ENCODE results near the gene MFN2. TPM values are rescaled to one million over a fixed set of nuclear protein-coding genes. Genes with fewer than 3 reads are reported as not detected.

The MFN2 gene
- total RNA-seq, 2 donors from 2014 or later: 20.1 to 20.8 TPM

- Histone ChIP-seq H3K9me3 (no peaks in the 10 kb centered on the region), H3K36me3 (replicated peaks in 1 of 2; ENCODE audit: insufficient read depth in 1 of 2, low read depth in 2 of 2) (peaks cover 0 to 10% of the 10 kb centered on the region in 2 donors), H3K27me3 (no peaks in the 10 kb centered on the region), H3K27ac (no peak overlapping the region), H3K4me1 (peaks cover 25% of the 10 kb centered on the region), H3K4me3 (no peak overlapping the region)
- 56 to 80% methylated on average over 5 of the region's 5 CpGs for WGBS, 2 donors
- TF ChIP-seq POLR2A (IDR thresholded peaks at IDR 0.05): no peak
- TF ChIP-seq, protein P1, sequence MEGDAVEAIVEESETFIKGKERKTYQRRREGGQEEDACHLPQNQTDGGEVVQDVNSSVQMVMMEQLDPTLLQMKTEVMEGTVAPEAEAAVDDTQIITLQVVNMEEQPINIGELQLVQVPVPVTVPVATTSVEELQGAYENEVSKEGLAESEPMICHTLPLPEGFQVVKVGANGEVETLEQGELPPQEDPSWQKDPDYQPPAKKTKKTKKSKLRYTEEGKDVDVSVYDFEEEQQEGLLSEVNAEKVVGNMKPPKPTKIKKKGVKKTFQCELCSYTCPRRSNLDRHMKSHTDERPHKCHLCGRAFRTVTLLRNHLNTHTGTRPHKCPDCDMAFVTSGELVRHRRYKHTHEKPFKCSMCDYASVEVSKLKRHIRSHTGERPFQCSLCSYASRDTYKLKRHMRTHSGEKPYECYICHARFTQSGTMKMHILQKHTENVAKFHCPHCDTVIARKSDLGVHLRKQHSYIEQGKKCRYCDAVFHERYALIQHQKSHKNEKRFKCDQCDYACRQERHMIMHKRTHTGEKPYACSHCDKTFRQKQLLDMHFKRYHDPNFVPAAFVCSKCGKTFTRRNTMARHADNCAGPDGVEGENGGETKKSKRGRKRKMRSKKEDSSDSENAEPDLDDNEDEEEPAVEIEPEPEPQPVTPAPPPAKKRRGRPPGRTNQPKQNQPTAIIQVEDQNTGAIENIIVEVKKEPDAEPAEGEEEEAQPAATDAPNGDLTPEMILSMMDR (IDR thresholded peaks at IDR 0.05): no peak
- intact Hi-C loops (cut with DNase I): no loop called here
- DNase-seq (no peak), ATAC-seq (no peak)
Measured at GRCh38 chr1:11984121-11984520, 3.9 kb downstream of the MFN2 start.

GRCh38 chr1:11984576-11984975 is 4.3 kb downstream of the MFN2 start:
- intact Hi-C loops (cut with DNase I): no loop called here
- DNase-seq: no peak
- Histone ChIP-seq H3K36me3 (replicated peaks in 1 of 2; ENCODE audit: insufficient read depth in 1 of 2, low read depth in 2 of 2) (peaks cover 0 to 13% of the 10 kb centered on the region in 2 donors), H3K27ac (no peak overlapping the region), H3K4me3 (no peak overlapping the region), H3K4me1 (peaks cover 20% of the 10 kb centered on the region), H3K9me3 (no peaks in the 10 kb centered on the region), H3K27me3 (no peaks in the 10 kb centered on the region)
- TF ChIP-seq, protein P1 (IDR thresholded peaks at IDR 0.05): no peak
- TF ChIP-seq POLR2A (IDR thresholded peaks at IDR 0.05): no peak
- ATAC-seq: no peak
- 82 to 83% methylated on average over 6 of the region's 6 CpGs for WGBS, 2 donors

GRCh38 chr1:11985171-11985570 is 4.9 kb downstream of the MFN2 start:
- ATAC-seq (no peak), DNase-seq (no peak)
- no peaks in the 10 kb centered on the region for H3K9me3 ChIP-seq
- WGBS, 2 donors: 78 to 100% methylated on average over 3 of the region's 3 CpGs
- H3K4me1 ChIP-seq: peaks cover 18% of the 10 kb centered on the region
- H3K36me3 ChIP-seq (replicated peaks in 1 of 2; ENCODE audit: insufficient read depth in 1 of 2, low read depth in 2 of 2): peaks cover 0 to 17% of the 10 kb centered on the region in 2 donors
- intact Hi-C loops (cut with DNase I): no loop called here
- H3K27me3 ChIP-seq: no peaks in the 10 kb centered on the region
- TF ChIP-seq, protein P1 (IDR thresholded peaks at IDR 0.05): no peak
- TF ChIP-seq POLR2A (IDR thresholded peaks at IDR 0.05): no peak
- no peak overlapping the region for H3K4me3 ChIP-seq
- no peak overlapping the region for H3K27ac ChIP-seq

DNA sequence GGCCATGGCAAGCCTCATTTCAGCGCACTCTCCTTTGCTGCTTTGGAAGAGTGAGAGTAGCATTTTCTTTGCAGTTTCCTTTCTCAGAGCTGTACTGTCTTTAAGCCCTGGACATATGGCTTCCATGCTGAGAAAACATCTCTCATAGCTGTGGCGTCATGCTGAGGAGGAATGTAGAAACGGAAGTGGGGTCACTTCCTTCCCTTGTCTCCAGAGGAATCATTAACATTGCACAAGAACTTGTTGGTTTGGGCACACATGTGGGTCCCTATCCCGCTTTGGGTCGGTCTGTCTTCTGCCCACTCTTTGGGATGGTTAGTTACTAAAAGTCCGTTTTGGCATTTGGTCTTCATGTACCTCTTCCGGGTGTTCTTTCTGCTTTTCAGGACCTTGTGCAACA is 5.6 kb downstream of the MFN2 start:
- Histone ChIP-seq H3K27me3 (no peaks in the 10 kb centered on the region), H3K27ac (no peak overlapping the region), H3K4me3 (no peak overlapping the region), H3K4me1 (peaks cover 15% of the 10 kb centered on the region), H3K36me3 (replicated peaks in 1 of 2; ENCODE audit: insufficient read depth in 1 of 2, low read depth in 2 of 2) (peaks cover 0 to 19% of the 10 kb centered on the region in 2 donors), H3K9me3 (no peaks in the 10 kb centered on the region)
- DNase-seq (no peak), ATAC-seq (no peak)
- WGBS, 2 donors: 69 to 85% methylated on average over 7 of the region's 7 CpGs
- intact Hi-C loops (cut with DNase I): no loop called here
- TF ChIP-seq POLR2A (IDR thresholded peaks at IDR 0.05): no peak
- TF ChIP-seq, protein P1 (IDR thresholded peaks at IDR 0.05): no peak

DNA sequence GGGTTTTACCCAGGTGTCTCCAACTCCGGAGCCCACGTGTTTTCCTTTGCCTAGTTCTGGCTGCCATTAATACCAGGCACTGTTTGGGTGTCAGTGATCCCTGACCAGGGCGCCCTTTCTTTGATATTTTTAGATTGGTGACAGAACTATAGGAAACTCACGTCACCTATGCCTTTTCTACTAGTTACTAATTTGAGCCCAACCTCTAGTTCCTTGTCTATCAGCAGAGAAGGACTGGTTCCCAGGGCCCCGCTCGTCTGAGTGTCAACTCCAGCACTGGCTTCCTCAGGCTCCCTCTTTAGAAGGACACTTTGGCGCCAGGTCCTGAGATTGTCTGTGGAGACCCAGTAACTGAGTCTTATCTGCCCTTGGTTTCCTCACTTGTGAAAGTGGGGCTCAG is 9.4 kb downstream of the MFN2 start:
- Histone ChIP-seq H3K9me3 (no peaks in the 10 kb centered on the region), H3K4me3 (no peak overlapping the region), H3K27ac (no peak overlapping the region), H3K36me3 (replicated peaks in 1 of 2; ENCODE audit: insufficient read depth in 1 of 2, low read depth in 2 of 2) (peaks cover 0 to 22% of the 10 kb centered on the region in 2 donors), H3K27me3 (no peaks in the 10 kb centered on the region), H3K4me1 (no peaks in the 10 kb centered on the region)
- WGBS, 2 donors: 85 to 89% methylated on average over 6 to 7 of the region's 7 CpGs
- ATAC-seq: no peak
- intact Hi-C loops (cut with DNase I): no loop called here
- TF ChIP-seq POLR2A (IDR thresholded peaks at IDR 0.05): no peak
- TF ChIP-seq, protein P1 (IDR thresholded peaks at IDR 0.05): no peak
- no peak for DNase-seq
